GM21423 (cell line): Measurements from ENCODE around the gene RELL1.
A peak's percentile ranks its signal among the peaks of the same experiment; 100 is the strongest.

Experiments used
- ATAC-seq: cut with Tn5 transposase; IDR thresholded peaks from one replicate; pipeline ENCODE4 v1.9.1; 2021; ENCODE audit warnings: mild to moderate bottlenecking, moderate library complexity; ENCODE audit not compliant: unreplicated experiment

Gene RELL1

GRCh38 chr4:37667197-37668100, 18.7 kb downstream of the RELL1 start:
- no peak for ATAC-seq

GRCh38 chr4:37666625-37667071, 19.5 kb downstream of the RELL1 start:
- no peak for ATAC-seq

GRCh38 chr4:37665333-37666320, 20.5 kb downstream of the RELL1 start:
- no peak for ATAC-seq

GRCh38 chr4:37664696-37665095, 21.5 kb downstream of the RELL1 start:
- no peak for ATAC-seq

GRCh38 chr4:37663552-37663951, 22.6 kb downstream of the RELL1 start:
- ATAC-seq = no peak

GRCh38 chr4:37662861-37663390, 23.2 kb downstream of the RELL1 start:
- ATAC-seq = no peak

GRCh38 chr4:37662251-37662650, 23.9 kb downstream of the RELL1 start:
- no peak for ATAC-seq

- no peak for ATAC-seq
Observed at GRCh38 chr4:37661772-37662171, 24.4 kb downstream of the RELL1 start.

- no peak for ATAC-seq
Observed at GRCh38 chr4:37659696-37660095, 26.5 kb downstream of the RELL1 start.

- no peak for ATAC-seq
Observed at GRCh38 chr4:37656649-37657048, 29.5 kb downstream of the RELL1 start.

GRCh38 chr4:37653601-37654000, 32.6 kb downstream of the RELL1 start:
- no peak for ATAC-seq

GRCh38 chr4:37652747-37653527, 33.2 kb downstream of the RELL1 start:
- ATAC-seq = peak; percentile 49

- ATAC-seq = no peak
Observed at GRCh38 chr4:37651781-37652377, 34.3 kb downstream of the RELL1 start.

GRCh38 chr4:37650481-37650880, 35.7 kb downstream of the RELL1 start:
- no peak for ATAC-seq

- no peak for ATAC-seq
Observed at GRCh38 chr4:37649268-37649667, 36.9 kb downstream of the RELL1 start.

- ATAC-seq = no peak
Observed at GRCh38 chr4:37648084-37648817, 37.9 kb downstream of the RELL1 start.

GRCh38 chr4:37646247-37646646, 39.9 kb downstream of the RELL1 start:
- ATAC-seq = no peak

- no peak for ATAC-seq
Observed at GRCh38 chr4:37645736-37646135, 40.4 kb downstream of the RELL1 start.

GRCh38 chr4:37644962-37645361, 41.2 kb downstream of the RELL1 start:
- ATAC-seq = no peak
